ENCODE measurements around the gene ZNF398. TPM values are rescaled to one million over a fixed set of nuclear protein-coding genes. Genes with fewer than 3 reads are reported as not detected.
"Not testable (repeated sequence)": the region's sequence is repeated elsewhere in the genome, so short reads cannot be mapped to it uniquely, and the experiment has no call there.

Gene ZNF398, protein sequence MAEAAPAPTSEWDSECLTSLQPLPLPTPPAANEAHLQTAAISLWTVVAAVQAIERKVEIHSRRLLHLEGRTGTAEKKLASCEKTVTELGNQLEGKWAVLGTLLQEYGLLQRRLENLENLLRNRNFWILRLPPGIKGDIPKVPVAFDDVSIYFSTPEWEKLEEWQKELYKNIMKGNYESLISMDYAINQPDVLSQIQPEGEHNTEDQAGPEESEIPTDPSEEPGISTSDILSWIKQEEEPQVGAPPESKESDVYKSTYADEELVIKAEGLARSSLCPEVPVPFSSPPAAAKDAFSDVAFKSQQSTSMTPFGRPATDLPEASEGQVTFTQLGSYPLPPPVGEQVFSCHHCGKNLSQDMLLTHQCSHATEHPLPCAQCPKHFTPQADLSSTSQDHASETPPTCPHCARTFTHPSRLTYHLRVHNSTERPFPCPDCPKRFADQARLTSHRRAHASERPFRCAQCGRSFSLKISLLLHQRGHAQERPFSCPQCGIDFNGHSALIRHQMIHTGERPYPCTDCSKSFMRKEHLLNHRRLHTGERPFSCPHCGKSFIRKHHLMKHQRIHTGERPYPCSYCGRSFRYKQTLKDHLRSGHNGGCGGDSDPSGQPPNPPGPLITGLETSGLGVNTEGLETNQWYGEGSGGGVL
- total RNA-seq = 25.4 TPM

DNA sequence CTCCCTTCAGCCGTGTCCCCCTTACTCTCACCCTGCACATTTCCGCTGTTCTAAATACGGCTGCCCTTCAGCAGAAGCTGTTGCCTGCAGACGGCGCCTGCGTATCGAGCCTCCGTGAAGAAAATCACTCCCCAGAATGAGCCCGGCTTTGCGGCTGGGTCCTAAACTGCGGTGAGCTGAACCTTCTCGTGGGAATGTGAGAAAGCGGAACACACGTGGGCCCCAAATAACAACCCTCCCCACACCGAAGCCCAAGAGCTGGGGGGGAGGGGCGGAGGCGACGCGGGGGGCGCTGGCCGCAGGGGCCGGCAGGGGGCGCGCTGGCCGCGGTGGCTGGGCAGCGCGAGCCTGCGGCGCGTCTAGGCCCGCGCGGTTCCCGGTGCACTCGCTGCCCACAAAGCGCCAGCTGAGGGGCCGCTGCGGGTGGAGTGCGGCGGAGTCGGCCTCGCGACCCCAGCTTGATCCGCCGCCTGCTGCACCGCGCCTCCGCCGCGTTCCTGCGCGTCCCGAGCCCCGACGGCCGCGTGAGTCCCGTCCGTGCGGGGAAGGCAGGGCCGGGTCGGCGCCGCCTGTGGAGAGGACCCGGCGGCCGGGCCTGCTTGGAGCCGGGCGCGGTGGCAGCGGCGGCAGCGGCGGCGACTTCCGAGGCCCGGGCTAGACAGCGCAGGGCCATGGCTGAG is at the start of gene ZNF398:
Gene ZNF398, plus strand, starts transcription at position 382 of the 680 bp plus-strand sequence. Its CDS starts 290 bp downstream, at position 672.
- peak; percentile 75 for DNase-seq (ENCODE audit: low spot score)

DNA sequence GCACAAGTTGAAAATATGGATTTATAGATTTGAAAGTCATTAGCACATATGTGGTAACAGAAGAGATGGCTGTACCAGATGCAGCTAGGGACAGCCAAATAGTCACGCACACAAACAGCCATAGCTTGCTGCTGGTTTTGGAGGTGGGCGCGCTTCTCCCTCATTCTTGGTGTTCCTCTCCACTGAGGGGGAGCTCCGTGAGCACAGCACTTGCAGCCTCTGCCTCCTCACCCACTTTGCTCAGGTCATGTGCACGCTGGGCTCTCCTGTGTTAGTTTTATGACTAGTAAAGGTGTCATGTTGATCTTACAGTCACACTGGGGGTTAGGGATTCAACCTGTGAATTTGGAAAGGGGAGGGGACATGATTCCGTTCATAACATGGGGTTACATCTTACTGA is 48.2 kb upstream of the ZNF398 start:
- DNase-seq (ENCODE audit: low spot score) = no peak

DNA sequence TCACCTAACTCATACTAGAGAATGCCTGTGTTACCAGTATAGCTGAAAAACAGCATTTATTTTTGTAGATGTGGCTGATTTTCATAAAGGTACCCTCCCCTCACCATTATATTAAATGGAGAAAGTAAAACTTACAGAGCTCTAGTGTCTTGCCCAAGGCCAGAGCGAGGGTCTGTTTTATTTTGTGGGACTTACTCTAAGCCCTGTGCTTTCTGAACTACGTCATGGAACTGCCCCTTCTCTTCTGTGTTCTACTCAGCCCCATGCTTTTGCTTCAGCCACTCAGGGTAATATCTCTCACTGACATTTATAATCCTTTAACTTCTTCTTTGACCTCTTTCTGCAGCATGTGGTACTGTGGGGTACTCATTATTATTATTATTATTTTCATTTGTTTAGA is 46.4 kb upstream of the ZNF398 start:
- DNase-seq (ENCODE audit: low spot score) = no peak

DNA sequence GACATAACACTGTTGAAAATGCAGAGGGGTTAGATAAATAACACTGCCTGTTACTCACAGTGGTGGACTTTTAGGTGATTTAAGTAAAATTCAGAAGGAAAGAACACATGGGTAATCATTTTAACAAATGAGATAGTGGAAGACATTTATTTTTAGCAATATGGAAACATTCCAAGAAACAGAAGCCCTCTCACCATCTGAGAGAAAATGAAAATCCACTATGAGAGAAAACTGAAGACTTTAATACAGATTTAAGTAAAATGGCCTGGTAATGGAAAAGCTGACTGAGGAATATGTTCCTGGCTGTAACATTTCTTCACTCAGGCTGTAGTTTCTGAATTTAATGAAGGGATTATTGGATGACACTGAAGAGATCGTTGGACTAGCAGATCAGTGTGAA is 44.6 kb upstream of the ZNF398 start:
- DNase-seq (ENCODE audit: low spot score) = no peak

DNA sequence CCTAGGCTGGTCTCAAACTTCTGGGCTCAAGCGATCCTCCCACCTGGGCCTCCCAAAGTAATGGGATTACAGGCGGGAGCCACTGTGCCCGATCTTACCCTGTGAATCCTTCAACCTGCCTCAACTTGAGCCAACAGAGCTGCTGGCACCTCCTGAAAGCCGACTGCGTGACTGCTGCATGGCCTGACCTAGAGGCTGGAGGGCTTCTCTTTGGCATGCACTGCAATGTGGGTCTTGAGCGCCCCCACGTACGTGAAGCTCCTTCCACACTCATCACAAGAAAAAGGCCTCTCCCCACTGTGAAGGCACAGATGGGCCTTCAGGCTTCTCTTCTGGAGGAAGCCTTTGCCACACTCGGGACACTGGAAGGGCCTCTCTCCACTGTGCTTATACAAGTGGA is 43.8 kb upstream of the ZNF398 start:
- DNase-seq (ENCODE audit: low spot score) = no peak

DNA sequence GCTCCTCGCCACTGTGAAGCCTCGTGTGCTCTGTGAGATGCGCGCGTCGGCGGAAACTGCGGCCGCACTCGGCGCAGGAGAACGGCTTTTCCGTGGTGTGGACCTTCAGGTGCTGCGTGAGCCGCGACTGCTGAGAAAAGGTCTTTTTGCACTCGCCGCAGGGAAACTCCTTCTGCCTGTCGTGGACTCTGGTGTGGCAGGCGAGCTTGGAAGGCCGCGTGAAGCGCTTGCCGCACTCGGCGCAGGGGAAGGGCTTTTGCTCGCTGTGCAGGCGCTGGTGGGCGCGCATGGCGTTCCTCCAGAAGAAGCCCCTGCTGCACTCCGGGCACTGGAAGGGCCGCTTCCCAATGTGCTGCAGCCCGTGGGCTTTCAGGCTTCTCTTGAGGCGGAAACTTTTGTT is 43.0 kb upstream of the ZNF398 start:
- no peak for DNase-seq (ENCODE audit: low spot score)

DNA sequence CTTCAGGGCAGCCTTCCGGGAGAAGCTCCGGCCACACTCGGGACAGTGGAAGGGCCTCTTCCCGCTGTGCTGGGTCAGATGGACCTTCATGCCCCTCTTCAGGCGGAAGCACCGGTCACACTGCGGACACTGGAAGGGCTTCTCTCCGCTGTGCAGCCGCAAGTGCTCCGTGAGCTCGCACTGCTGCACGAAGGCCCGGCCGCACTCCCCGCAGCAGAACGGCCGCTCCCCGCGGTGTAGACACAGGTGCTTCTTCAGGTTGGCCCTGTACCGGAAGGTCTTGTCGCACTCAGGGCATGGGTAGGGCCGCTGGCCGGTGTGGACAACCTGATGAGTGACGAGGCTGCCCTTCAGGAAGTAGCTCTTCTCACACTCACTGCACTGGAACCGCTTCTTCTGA is 42.5 kb upstream of the ZNF398 start:
- DNase-seq (ENCODE audit: low spot score) = no peak

DNA sequence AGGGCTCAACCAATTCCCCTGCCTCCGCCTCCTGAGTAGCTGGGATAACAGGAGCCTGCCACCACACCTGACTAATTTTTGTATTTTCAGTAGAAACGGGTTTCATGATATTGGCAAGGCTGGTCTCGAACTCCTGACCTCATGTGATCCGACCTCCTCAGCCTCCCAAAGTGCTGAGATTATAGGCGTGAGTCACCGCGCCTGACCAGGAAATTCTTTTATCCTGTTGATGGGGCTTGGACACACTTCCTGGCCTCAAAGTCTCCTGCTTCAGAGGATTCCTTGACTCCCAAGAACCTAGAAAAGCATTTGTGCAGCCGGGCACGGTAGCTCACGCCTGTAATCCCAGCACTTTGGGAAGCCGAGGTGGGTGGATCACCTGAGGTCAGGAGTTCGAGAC is 37.3 kb upstream of the ZNF398 start:
- no peak for DNase-seq (ENCODE audit: low spot score)

DNA sequence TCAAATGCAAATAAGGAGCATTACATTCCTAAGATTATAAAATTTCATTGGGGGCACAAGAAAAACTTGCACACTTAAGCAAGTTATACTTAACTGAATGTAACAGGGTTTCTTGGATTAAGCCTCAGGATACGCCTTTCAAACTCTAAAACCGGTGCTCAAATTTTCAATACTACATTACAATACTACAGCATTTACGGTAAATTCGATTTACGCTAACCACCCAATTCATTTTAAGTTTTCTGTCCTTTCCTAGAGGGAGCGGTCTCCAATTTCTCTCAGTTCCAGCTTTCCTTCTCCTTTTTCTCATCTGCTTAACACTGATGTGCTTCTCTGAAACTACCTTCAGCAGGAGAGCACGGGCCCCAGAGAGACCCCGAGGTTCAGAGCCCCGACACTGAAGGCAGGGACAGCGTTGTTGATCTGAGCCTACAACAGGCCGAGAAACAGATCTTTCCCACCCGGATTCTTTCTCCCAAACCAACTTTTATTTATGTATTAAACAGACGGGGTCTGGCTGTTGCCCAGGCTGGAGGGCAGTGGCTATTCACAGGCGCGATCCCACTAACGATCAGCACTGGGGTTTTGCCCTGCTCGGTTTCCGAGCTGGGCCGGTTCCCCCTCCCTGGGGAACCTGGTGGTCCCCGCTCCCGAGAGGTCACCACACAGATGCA is 21.9 kb upstream of the ZNF398 start:
- no peak for DNase-seq (ENCODE audit: low spot score)

DNA sequence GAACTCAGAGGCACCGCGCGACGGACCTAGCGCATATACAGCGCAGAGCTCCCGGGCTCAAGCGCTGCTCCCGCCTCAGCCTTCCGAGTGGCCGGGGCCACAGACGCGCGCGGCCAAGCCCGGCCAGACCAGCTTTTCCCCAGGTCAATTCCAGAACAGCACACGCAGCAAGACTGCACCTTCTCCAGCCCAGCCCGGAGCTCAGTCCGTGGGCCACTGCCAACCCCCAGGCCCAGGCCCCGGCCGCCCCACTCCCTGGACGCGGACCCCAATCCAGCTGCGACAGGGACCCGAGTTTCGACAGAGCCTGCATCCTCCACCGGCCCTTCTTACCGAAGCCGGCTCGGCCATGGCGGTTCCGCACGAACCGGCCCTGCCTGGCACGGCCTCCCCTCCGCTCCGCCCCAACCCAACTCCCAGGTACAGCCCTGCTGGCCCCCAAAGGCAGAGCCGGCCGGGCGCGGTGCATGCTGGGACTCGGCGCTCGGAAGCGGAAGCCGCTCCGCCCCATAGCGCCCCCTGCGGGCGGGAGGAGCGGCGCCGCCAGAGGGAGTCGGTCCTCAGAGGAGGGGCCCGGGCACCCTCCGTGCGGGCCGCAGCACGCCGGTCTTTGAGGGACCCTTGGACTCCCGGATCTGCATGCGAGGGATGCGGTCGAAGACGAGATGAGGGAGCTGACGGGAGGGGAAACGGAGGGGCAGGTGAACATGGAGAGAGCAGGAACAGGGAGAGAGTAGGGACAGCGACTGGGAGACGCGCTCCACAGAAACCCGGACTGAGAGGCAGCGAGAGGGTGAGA is 21.2 kb upstream of the ZNF398 start, which contains the start of gene ZNF425:
Gene ZNF425, minus strand, starts transcription at position 462 of the 799 bp plus-strand sequence. Its CDS starts 111 bp downstream, at position 351.
- DNase-seq (ENCODE audit: low spot score) = peak; percentile 93

DNA sequence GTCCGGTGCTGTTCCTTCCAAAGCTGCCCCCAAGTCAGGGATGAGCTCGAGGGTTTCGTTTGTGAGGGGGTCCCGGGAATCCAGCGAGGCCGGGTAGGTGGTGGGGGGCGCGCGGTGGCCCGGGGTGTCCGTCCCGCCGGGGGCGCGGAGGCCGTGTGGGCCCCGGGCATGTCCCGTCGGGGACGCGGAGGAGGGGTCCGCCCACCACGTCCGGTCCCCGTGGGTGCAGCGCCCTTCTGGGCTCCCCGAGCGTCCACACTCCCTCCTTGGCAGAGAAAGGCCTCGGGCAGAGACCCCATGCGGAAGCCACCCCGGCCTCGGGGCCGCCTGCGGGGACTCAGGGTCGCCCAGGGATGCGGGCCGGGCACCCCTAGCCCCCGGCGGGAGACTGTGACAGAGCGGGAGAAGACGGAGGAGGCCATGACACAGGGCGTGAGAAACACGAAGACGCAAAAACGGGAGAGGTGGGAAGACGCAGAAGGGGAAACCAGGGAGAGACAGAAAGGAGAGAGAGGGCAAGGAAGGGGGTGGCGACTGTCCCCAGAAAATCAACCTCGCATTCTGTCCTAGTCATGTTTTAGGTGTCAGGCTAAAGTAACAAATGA is 20.5 kb upstream of the ZNF398 start:
- peak; percentile 67 for DNase-seq (ENCODE audit: low spot score)

DNA sequence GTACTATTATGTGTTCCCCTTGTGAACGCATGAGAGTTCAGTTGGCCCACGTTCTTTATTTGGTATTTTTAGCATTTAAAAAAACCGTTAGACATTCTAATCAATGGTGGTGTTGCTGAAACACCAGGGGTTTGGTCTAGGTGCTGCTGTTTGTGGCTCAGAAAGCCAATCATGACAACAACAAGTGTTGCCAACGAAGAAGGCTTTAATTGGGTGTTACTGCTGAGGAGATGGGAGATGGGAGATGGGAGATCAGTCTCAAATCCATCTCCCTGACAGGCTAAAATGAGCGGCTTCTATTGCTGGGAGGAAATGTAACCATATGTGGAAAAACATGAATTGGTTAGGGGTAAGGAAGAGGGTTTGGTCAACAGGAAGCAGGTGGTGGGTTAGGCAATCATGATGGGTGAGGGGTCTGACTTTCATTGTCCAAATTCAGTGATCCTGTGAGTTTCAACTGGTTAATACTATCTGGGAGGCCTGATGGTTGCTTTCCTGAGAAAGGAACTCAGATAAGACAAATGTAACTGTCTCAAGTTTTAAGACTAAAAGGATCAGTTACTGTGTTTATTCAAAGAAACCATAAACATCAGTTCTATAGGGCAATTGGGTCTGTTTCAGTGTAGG is 16.6 kb upstream of the ZNF398 start:
- no peak for DNase-seq (ENCODE audit: low spot score)

DNA sequence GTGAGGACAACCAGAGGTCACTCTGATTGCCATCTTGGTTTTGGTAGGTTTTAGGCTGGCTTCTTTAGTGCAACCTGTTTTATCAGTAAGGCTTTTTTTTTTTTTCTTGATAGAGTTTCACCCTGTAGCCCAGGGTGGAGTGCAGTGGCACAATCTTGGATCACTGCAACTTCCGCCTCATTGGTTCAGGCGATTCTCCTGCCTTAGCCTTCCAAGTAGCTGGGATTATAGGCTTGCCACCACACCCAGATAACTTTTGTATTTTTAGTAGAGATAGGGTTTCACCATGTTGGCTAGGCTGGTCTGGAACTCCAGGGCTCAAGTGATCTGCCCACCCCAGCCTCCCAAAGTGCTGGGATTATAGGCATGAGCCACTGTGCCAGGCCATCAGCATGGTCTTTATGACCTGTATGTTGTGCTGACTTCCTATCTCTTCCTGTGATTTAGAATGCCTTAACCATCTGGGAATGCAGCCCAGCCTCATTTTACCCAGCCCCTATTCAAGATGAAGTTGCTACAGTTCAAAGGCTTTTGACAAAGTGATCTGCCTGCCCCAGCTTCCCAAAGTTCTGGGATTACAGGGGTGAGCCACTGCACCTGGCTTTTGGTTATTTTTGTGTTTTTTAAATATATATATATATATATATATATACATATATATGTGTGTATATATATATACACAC is 14.1 kb upstream of the ZNF398 start:
- DNase-seq (ENCODE audit: low spot score) = no peak

DNA sequence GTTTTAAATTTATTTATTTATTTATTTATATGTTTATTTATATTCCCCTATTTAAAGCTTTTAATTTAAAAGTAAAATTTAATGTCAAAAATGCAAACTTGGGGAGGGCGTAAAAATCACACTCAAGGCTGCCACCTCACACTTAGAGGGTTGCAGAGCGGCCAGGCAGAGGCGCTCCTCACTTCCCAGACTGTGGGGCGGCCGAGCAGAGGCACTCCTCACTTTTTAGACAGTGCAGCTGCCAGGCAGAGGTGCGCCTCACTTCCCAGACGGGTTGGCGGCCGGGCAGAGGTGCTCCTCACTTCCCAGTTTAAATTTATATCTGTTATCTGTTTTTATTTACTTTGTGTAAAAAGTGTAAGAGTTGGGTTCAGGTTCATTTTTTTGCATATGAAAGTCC is 11.1 kb upstream of the ZNF398 start:
- no peak for DNase-seq (ENCODE audit: low spot score)

DNA sequence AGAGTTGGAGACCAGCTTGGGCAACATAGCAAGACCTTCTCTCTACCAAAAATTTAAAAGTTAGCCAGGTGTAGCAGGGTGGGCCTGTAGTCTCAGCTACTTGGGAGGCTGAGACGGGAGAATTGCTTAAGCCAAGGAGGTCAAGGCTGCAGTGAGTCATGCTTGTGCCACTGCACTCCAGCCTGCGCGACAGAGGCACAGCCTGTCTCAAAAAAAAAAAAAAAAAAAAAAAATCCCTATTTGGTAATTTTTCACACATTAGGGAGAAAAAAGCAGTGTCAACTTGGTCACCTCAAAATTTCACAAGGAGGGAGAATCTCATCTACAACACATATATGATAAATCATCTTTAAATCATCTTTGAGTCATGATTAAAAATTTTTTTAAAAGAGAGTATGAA is 6.4 kb upstream of the ZNF398 start:
- DNase-seq (ENCODE audit: low spot score) = no peak

DNA sequence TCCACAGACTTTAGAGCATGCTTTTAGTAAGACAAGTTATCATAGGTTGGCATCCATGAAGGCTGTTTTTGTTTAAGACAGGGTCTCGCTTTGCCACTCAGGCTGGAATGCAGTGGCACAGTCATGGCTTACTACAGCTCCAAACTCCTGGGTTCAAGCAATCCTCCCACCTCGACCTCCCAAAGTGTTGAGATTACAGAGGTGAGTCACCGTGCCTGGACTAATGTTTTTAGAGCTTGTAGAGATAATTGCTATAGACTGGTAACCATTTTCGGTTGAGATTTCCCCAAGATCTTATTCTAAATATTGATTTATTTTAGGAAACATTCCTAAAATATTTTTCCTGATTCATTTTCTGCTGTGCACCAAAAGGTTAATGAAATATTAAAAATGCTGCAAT is 5.4 kb upstream of the ZNF398 start:
- DNase-seq (ENCODE audit: low spot score) = no peak

DNA sequence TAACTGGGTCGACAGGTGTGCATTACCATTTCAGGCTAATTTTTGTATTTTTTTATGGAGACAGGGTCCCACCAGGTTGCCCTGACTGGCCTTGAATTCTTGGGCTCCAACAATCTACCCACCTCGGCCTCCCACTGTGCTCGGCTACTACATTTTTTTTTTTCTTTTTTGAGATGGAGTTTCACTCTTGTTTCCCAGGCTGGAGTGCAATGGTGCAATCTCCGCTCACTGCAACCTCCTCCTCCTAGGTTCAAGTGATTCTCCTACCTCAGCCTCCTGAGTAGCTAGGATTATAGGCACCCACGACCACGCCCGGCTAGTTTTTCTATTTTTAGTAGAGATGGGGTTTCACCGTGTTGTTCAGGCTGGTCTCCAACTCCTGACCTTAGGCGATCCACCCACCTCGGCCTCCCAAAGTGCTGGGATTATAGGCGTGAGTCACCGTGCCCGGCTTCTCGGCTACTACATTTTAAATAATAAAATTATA is 2.8 kb upstream of the ZNF398 start:
- not testable (repeated sequence) for DNase-seq (ENCODE audit: low spot score)

DNA sequence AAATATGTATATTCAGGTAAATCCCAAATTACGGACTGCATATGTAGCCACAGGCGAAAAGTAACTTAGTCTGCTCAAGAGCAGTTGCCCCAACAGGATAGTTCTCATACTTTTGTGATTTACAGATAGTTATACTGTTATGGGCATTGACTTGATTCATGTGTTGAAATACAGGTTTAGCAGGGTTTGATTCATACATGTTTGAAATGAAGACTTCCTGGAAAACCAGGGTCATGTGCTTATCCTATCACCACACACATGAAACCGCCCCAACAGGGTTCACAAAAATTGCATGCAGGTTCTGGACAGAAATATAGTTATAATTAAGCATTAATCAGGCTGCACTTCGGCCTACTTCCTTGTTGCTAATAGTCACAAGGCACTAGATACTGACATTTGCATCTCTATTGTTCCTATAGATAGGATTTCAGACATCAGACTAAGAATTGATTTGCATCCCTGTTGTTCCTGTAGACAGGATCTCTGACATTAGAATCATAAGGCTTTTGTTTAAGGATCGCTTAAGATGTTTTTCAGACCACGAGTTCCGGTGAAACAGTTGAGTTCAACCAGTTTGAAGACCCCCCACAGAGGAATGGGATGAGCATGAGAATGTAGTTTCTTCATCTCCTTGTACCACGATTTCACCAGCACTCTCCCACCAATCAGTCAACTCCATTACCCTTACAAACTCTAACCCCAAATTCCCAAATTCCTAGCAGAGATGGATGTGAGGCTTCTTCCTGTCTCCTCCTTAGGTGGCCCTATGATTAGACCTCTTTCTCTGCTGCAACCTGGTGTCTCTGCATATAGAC is 2.0 kb upstream of the ZNF398 start:
- DNase-seq (ENCODE audit: low spot score) = peak; percentile 79
